Astrocyte of the cerebellum (primary cell): ENCODE results near the gene KRT83.
"Not testable (repeated sequence)": the region's sequence is repeated elsewhere in the genome, so short reads cannot be mapped to it uniquely, and the experiment has no call there.

Experiments used
- DNase-seq: peaks from one replicate; pipeline ENCODE4 v3.0.0-alpha.2; 2011; ENCODE audit warnings: low read depth
- H3K4me3 ChIP-seq: 2 replicates; pipeline ENCODE4 v1.5.1; 2011; ENCODE audit warnings: mild to moderate bottlenecking, low read depth, low read length, moderate library complexity
- CTCF ChIP-seq: IDR thresholded peaks from 2 replicates; pipeline ENCODE4 v1.5.1; 2012; ENCODE audit warnings: low read length, low read depth, moderate library complexity, mild to moderate bottlenecking; ENCODE audit errors: missing control alignments
- in situ Hi-C: cut with HindIII; loops from 2 replicates; pipeline ENCODE4 v1.10.0; 2017; ENCODE audit warnings: low sequenced_read_pairs

KRT83 gene

GRCh38 chr12:52350021-52350620 is 28.9 kb upstream of the KRT83 start:
- in situ Hi-C loops, result loop anchor here (25.0 kb wide), 1 partner anchor 637 kb away; no protein-coding TSS in a partner anchor
- no peak for TF ChIP-seq CTCF
- DNase-seq, result no peak
- no peak overlapping the region for H3K4me3 ChIP-seq

- no peak overlapping the region for H3K4me3 ChIP-seq
- in situ Hi-C loops, result no loop called here
- TF ChIP-seq CTCF, result no peak
- no peak for DNase-seq
These were observed 28.0 kb upstream of the KRT83 start for GRCh38 chr12:52349196-52349595.

GRCh38 chr12:52347551-52348510 is 26.6 kb upstream of the KRT83 start:
- no peak overlapping the region for H3K4me3 ChIP-seq

GRCh38 chr12:52347016-52347415 is 25.8 kb upstream of the KRT83 start:
- in situ Hi-C loops, result no loop called here
- no peak for DNase-seq
- no peak for TF ChIP-seq CTCF
- H3K4me3 ChIP-seq, result no peak overlapping the region

More at GRCh38 chr12:52347551-52348510, 26.6 kb upstream of the KRT83 start:
- no peak for TF ChIP-seq CTCF
- DNase-seq, result no peak
- in situ Hi-C loops, result no loop called here

- H3K4me3 ChIP-seq, result no peak overlapping the region
- no peak for DNase-seq
- in situ Hi-C loops, result no loop called here
- no peak for TF ChIP-seq CTCF
These were observed 25.4 kb upstream of the KRT83 start for GRCh38 chr12:52346593-52346992.

GRCh38 chr12:52345041-52345440 is 23.8 kb upstream of the KRT83 start:
- in situ Hi-C loops, result not testable (repeated sequence)

GRCh38 chr12:52344111-52344510 is 22.9 kb upstream of the KRT83 start:
- no peak overlapping the region for H3K4me3 ChIP-seq
- DNase-seq, result no peak
- in situ Hi-C loops, result no loop called here
- TF ChIP-seq CTCF, result no peak

More at GRCh38 chr12:52345041-52345440, 23.8 kb upstream of the KRT83 start:
- H3K4me3 ChIP-seq, DNase-seq: not testable (repeated sequence)
